ENCODE measurements around the gene ASTL.
"Not testable (repeated sequence)": the region's sequence is repeated elsewhere in the genome, so short reads cannot be mapped to it uniquely, and the experiment has no call there.

The ASTL gene

DNA sequence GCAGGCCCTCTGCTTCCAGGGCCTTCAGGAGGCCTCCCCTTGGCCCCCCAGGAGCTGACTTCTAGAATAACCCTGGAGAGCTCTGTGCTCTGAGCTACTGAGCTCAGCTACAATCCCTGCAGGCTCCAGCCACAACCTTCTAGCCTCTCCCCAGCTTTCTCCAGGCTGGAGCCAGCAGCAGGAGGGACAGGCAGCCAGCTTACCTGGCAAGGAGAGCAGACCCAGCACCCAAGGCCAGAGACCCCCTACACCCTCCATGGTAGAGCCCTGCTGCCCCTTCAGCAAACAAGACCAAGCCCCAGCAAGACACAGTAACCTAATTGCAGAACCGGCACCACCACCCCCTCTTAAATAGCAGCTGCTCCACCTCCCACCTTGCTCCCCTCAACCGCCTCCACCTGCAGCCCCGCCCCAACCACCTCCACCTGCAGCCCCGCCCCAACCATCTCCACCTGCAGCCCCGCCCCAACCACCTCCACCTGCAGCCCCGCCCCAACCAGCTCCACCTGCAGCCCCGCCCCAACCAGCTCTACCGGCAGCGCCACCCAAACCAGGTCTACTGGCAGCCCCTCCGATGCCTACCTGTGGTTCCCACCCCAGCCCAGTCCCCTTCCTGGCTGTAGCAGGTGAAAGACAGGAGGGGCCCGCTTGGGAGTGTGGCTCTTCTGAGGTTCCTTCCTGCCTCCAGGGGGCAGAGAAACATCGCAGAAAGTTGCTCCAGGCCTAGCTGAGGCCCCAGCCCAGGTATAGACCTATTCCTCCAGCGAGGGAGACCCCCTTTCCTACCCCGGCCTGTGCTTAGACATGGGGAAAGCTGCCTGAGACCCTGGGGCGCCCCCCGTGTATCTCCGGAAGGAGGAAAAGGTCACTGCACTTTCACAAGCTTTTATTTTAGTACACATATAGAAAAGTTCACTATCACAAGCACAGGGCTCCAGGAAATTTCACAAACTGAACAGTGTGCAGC lies at the start of gene ASTL:
TSS of gene ASTL (minus strand) at position 324 of the 967 bp plus-strand sequence. CDS start at position 258, 66 bp downstream.
- peak in 1 of 2 donors; percentile 37 for DNase-seq (ENCODE audit: low read depth in 2 of 2)

DNA sequence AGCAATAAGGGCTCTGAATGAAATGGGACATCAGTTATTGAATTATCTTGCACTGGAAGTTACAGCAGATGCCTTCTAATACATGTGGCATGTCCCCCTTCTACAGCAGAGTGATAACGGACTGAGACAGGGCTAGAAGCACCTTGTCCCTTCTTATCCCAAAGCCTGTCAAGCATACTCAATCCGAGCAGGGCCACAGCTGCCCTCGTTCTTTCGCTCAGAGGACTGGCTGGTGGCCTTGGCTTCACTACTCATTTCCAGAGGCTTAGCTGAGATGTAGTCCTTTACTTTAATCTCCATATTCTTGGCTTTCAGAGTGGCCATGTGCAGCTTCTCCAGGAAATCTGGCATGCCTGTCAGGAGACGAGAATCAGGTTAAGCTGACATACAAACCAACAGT lies 48.3 kb upstream of the ASTL start:
- no peak for DNase-seq (ENCODE audit: low read depth in 2 of 2)

DNA sequence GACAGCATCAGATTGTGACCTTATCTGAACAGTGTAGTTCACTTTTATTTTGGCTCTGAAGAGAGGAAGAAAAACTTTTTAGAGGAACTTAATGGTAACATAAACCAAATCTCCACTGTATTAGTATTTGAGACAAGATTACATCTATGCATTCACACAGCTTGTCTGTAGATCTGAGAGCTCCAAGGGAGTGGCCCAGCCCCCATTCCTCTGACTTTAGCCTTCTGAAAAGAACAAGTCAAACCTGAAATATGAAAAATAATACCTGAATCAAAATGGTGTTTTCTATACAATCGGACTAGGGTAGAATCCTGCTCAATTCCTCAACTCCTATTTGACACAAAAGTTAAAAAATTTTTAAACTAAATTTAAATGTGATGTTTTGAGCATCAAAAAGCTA lies 47.2 kb upstream of the ASTL start:
- DNase-seq (ENCODE audit: low read depth in 2 of 2) = no peak

DNA sequence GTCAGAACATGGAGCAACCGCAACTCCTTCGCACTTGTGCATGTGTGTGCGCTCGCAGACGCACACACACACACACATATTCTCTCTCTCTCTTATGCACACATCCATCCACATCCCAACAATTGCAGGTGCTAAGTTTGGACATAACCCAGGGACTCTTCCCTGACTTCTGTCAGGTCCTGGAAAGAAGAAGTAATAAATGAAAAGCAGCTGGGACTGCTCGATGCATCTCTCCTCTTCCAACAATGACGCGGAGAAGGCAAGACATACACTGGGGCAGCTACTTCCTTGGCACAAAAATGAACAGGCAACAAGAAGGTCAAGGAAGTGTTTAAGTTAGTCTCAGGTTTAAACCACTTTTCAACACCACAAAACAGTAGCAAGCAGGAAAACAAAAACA lies 46.7 kb upstream of the ASTL start:
- DNase-seq (ENCODE audit: low read depth in 2 of 2) = no peak

DNA sequence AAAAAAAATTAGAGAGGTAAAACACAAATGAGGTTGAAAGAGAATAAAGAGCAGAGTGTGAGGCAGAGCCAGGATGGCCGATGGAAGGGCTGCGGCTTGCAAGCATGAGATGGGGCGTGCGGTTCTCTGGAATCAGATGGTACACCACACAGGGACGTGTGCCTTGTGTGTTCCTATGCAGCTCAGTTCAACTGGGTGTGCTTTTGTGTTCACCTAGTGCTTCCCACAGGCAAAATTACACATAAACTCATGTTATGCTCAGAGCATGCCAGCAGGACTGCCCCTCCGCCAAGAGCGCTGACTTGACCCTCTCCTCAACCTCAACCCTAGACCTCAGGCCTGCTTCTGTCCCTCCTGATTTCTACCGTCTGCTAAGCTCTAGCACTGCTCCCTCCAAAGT lies 45.9 kb upstream of the ASTL start:
- DNase-seq (ENCODE audit: low read depth in 2 of 2) = no peak

DNA sequence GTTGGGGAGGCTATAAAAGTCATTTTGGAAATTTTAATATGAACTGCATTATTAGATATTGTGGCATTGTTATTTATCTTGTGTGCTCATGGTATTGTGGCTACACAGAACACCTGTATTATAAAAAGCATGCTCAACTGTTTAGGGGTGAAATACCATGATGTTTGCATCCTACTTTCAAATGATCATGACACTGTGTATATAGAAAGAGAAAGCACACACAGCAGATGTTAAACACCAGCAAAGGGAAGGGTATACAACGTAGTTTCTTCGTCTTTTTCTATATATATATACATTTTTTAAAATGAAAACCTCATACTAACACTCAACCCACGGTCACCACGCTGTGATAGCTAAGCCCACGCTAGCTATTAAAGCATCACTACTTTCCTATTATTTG lies 43.2 kb upstream of the ASTL start:
- no peak for DNase-seq (ENCODE audit: low read depth in 2 of 2)

DNA sequence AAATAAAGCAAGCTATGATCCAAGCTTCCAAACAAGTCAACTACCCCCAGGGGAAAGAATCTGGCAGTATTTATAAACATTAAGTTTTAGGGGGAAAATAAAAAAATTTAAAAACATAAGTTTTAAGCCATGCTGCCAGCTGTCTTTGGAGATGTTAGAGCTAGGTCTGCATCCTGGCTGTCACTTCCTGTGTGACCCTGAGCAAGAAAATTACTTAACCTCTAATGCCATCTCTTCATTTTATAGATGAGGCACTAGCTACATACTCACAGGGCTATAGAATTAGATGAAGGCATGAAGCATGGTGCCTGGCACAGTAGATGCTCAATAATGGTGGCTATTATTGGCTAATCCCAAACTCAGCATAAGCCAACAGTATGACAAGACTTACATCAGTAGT lies 42.2 kb upstream of the ASTL start:
- DNase-seq (ENCODE audit: low read depth in 2 of 2) = no peak

DNA sequence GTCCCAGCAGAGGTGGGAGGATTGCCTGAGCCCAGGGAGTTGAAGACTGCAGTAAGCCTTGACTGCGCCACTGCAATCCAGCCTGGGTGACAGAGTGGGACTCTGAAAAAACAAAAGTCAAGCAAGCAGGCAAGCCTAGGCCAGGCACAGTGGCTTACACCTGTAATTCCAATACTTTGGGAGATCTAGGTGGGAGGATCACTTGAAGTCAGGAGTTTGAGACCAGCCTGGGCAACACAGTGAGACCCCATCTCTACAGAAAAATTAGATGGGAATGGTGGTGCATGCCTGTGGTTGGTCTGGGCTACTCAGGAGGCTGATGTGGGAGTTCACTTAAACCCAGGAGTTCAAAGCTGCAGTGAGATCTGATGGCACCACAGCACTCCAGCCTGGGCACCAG lies 41.7 kb upstream of the ASTL start:
- DNase-seq (ENCODE audit: low read depth in 2 of 2) = no peak

DNA sequence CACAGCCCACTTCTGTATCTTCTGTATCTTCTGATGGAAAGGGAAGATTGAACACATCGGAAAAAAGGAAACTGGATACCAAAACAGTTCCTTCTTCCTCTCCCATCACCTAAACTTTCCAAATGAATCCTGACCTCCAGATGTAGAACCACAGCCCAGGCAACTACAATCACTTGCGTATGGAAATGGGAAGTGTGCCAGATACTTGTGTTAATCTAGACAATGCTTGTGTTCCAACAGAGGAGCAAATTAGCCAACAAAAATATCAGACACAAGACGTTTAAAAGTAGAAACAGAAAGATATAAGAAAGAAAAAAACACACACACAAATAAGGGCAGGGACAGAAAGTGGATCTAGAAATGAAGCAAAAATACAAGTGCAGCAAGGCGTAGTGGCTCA lies 38.4 kb upstream of the ASTL start:
- no peak for DNase-seq (ENCODE audit: low read depth in 2 of 2)

DNA sequence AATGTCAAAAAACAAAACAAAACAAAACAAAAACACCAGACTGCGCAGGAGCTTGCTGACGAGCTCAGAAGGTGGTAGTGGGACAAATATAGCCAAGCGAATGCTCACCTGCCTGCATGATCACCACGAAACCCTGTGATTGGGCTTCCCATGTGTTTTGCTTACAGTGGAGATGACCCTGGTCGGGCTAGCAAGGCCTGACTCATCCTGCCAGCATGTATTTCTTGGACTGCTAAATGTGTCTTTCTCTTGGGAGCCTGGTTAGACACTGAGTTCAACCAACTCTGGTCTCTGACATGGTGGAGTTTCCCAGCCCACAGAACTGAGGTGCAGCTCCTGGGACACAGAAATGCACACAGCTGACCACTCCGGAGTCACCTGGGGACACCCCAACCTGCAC lies 37.6 kb upstream of the ASTL start:
- no peak for DNase-seq (ENCODE audit: low read depth in 2 of 2)

DNA sequence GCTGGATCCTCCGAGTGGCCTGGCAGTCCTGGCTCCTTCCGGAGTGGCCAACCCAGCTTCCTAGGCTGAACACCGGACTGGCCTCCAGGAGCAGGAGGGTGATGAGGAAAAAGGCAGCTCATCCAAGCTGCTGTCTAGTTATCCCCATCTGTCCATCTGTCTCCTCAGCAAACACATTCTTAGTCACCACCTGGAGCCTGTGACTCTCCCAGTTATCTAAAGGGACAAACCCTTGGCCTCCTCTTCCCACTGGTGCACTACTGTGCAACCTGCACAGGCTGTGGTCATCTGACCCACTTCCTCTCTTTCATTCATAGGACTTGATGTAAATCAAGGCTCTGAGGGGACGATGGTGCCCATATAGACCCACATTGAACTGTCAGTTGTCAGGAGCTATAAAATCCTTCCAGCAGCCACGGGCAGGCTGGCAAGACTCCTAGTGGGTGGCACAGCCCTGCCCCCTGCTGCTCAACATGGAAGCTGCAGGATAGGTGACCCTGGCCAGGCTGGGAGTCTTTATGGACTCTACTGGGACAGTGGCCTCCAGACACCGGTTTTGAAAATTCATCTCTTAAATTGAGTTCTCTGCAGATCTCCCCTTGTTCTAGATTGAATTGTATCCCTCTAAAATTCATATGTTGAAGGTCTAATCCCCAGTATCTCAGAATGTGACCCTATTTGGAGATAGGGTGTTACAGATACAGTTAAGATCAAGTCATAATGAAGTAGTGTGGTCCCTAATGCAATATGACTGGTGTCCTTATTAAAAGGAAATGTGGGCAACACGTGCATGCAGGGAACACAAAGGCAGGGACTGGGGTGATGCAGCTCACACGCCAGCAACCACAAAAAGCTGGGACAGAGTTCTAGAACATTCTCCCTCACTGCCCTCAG lies 36.2 kb upstream of the ASTL start:
- peak; percentile 67 to 73 for DNase-seq (ENCODE audit: low read depth in 2 of 2)

DNA sequence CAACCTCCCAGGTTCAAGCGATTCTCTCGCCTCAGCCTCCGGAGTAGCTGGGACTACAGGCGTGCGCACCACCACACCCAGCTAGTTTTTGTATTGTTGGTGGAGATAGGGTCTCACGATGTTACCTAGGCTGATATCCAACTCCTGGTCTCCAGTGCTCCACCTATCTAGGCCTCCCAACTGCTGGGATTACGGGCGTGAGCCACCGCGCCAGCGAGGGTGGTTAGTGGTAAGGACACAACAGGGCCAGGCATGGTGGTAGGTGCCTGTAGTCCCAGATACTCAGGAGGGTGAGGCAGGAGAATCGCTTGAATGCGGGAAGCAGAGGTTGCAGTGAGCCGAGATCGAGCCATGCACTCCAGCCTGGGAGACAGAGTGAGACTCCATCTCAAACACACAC lies 33.5 kb upstream of the ASTL start:
- no peak for DNase-seq (ENCODE audit: low read depth in 2 of 2)

DNA sequence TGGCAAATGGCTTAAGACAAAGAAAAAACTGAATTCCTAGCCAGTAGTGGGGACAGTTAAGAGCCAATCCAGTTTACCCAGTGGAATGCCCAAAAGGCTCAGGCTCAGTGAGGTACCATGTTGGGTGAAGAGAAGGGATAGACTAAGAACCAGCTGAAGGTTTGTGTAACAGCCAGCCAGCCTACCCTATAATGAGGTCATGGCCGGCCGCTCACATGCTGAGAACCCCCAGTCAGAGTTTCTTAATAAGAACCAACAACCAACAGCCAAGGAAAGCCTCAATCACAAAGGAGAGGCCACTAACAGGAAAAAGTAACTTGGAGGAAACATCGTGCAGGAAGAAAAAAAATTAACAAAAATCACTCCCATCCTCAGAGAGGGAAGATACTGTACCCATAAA lies 32.3 kb upstream of the ASTL start:
- no peak for DNase-seq (ENCODE audit: low read depth in 2 of 2)

DNA sequence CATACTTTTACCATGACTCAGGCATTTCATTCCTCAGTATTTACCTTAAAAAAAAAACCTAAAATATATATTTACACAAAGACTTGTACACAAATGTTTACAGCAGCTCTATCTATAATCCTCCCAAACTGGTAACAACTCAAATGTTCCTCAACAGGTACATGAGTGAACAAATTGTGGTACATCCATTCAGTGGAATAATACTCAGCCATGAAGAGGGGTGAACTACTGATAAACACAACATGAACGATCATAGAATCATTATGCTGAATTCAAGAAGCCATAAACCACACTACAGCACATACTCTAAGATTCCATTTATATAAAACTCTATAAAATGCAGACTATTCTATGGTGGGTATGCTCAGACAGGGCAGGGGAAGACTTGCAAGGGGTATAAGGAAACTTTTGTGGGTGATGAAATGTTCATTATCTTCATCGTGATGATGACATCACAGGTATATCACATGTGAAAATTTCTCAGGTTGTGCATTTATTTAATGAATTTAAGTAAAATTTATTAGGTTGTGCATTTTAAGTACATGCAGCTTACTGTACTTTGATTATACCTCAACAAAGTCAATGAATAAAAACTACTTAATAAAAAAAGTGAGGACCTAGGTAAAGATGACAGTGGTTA lies 31.7 kb upstream of the ASTL start:
- no peak for DNase-seq (ENCODE audit: low read depth in 2 of 2)

DNA sequence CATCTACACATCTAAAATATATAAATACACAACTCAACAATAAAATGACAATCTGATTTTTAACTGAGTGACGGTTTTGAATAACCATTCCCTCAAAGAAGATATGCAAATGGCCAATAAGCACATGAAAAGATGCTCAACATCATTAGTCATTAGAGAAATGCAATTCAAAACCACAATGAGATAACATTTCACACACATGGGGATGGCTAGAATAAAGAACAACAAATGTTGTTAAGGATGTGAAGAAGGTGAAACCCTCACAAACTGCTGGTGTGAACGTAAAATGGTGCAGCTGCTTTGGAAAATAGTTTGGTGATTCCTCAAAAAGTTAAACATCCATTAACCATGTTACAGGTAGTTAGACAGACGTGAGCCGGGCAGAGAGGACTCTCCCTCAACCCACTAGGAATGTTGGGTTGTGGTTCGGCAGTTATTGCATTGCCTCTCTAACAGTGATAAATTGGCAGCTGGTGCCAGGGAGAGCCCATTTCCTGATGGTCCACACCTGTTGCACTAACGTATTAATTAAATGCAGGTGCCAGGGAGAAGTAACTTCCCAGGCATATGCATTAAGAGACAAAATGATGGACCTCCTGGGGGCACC lies 29.2 kb upstream of the ASTL start:
- DNase-seq (ENCODE audit: low read depth in 2 of 2) = no peak

DNA sequence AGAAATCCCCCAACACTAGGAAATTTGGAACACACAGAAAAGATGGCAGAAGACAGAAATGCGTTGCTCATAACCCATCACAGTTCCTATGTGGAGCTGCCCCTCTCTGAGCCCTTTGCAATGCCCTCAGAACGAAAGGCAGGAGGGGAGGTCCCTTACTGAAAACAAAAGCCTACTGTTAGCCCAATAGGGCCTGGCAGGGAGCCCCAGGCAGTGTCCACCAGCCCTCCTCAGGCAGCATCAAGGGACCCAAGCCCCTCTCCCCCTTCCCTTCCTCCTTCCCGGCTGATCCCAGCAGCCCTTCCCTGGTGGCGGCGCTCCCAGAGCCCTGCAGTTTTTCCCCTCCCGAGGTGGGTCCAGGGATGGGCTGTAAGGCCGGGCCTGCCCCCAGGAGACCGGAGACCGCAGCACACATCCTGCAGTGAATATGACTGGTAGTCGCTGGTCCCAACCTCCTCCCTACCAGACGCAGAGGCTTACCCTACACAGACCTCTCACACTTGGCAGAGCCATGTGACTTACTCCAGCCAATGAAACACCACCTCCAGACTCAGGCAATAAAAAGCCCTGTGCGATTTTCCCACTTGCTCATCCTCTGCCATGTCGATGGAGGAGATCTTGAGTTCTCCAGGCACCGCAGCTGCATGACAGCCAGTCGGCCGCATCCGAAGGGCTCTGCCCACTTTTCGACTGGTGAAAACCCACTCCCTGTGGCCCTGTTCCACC lies 26.3 kb upstream of the ASTL start:
- no peak for DNase-seq (ENCODE audit: low read depth in 2 of 2)

DNA sequence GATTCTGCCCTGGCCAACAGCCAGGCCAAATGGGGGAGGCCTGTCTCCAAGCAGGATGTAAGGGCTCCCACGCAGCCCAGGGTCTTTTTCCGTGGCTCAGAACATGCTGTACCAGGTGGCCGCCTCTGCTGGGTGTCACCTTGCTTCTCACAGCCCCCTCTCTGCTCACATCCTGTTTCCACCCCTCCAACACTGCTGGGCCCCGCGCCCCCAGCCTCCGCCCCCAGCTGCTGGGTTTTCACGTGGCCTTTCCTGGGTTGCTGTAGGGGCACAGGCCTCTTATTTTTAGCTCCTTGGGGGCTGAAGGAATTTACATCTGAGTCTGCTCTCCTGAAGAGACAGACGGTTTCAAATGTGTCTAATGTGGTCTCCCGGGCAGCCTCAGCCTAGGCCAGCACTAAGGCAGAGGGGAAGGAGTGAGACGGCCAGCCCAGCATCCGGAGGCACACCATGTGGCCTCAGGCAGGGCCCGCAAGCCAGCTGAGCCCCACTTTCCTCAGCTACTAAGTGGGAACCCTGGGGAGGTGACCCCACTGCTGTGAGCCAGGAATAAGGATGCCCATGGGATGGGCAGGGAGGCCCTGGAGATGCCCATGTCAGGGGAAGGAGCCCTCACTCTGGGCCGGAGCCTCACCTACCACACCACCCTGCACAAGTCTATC lies 25.6 kb upstream of the ASTL start:
- peak in 1 of 2 donors; percentile 76 for DNase-seq (ENCODE audit: low read depth in 2 of 2)

DNA sequence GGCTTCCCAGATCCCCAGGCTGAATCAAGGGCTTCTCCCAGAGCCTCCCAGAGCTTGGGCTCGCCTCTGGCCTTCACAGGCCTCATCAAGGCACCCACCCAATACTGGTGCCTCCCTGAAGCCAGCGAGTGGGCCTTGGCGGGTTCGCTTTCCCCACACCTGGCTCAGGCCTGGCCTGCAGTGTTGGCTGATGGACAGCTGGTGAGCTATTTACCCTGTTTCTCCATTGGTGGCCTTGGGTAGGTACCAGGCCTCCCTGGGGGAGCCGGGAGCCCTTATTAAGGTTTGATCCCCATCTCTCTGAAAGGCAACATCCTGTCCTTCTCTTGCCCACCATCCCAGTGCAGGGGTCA lies 25.1 kb upstream of the ASTL start:
- DNase-seq (ENCODE audit: low read depth in 2 of 2) = no peak

DNA sequence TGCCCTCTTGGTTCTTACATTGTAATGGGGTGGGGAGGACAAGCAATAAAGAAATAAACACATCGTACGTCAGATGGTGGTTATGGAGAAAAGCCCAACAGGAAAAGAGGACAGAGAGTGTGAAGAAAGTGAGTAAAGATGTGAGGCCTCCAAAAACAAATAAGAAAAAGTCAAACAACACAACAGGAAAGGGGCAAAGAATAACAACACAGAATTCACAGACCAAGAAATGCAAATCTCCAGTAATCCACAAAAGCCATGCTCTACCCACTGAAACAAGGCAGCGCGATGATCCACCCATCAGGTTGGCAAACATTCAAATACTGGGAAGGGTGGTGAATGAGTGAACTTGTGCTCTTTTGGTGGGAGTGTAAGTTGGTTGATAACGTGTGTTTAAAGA lies 23.6 kb upstream of the ASTL start:
- DNase-seq (ENCODE audit: low read depth in 2 of 2) = no peak

DNA sequence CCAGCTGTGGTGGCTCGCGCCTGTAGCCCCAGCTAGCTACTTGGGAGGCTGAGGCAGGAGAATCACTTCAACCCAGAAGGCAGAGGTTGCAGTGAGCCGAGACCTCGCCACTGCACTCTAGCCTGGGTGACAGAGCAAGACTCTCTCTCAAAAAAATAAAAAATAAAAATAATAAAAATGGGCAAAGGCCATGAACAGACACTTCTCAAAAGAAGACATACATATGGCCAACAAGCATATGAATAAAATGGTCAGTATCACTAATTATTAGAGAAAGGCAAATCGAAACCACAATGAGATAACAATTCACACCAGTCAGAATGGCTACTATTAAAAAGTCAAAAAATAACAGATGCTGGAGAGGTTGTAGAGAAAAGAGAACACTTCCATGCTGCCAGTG lies 22.1 kb upstream of the ASTL start:
- not testable (repeated sequence) for DNase-seq (ENCODE audit: low read depth in 2 of 2)

Data from stimulated activated CD4-positive, alpha-beta T cell treated with anti-CD3 and anti-CD28 coated beads, Interleukin-1b, Interleukin-23, amount 100 ng/mL, for 1 hour (primary cell).